BJ (cell line): Measurements from ENCODE around the gene KCNA10. TPM values are rescaled to one million over a fixed set of nuclear protein-coding genes. Genes with fewer than 3 reads are reported as not detected.

Source experiments
- CTCF ChIA-PET: fragments of 350-600 bp; formaldehyde crosslinking; extraction: SDS; loops from one replicate; lab custom pipeline; 2021; ENCODE audit warnings: antibody characterized with exemption, inconsistent platforms; lab: Yijun Ruan, JAX
- POLR2A ChIA-PET: fragments of 300-600 bp; sonication (Branson Sonifier 250); formaldehyde crosslinking; extraction: SDS; loops from one replicate; lab custom pipeline; 2021; ENCODE audit warnings: antibody characterized with exemption; lab: Charles Lee
- DNase-seq: peaks from one replicate; pipeline ENCODE4 v3.0.0-alpha.2; 2011; ENCODE audit warnings: low read depth
- H3K27me3 ChIP-seq: 2 replicates; pipeline ENCODE4 v1.6.0; 2011; ENCODE audit warnings: low read length; ENCODE audit not compliant: control insufficient read depth, insufficient read depth
- H3K36me3 ChIP-seq: 2 replicates; pipeline ENCODE4 v1.5.1; 2011; ENCODE audit warnings: low read length; ENCODE audit not compliant: control insufficient read depth, insufficient read depth
- H3K4me3 ChIP-seq: 2 replicates; pipeline ENCODE4 v1.5.1; 2011; ENCODE audit warnings: low read depth, mild to moderate bottlenecking, control low read depth, low read length
- polyA plus RNA-seq: library from polyadenylated mRNA; depleted of rRNA; stranded (reverse); fragments of >200 nt; gene quantifications from 2 replicates; pipeline ENCODE4 v1.2.3, GENCODE V29; 2011
- TF ChIP-seq, protein P1 (sequence below): IDR thresholded peaks from 2 replicates; pipeline ENCODE4 v1.5.1; 2011; ENCODE audit warnings: low read depth, mild to moderate bottlenecking, control low read depth, inconsistent platforms, low read length, moderate library complexity; ENCODE audit not compliant: insufficient read depth

Gene KCNA10
- polyA plus RNA-seq, 1 experiment = not detected

DNA sequence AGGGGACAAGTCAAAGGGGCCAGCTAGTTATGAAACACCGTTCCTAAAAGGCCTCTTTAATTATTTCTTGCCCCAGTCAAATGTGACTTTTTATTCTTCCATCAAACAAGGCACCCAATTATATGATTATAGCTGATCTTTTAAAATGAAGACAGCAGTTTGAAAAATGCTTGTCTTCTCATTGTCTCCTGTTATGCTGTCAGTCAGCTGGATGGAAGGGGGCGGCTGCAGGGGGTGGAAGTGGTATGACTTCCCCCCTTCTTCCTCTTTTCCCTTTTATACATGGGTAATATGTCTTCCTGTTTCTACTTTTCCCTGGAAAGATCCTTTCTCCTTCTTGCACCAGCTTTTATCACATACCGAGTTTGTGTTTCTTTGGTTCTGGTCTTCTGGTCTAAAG, 25.8 kb upstream of the KCNA10 start:
- H3K27me3 ChIP-seq = 0 out of 2 replicates have a peak, but pooled peaks cover 2% of the 10 kb centered on the region
- no peak for DNase-seq
- CTCF ChIA-PET = no interaction called here
- TF ChIP-seq, protein P1, sequence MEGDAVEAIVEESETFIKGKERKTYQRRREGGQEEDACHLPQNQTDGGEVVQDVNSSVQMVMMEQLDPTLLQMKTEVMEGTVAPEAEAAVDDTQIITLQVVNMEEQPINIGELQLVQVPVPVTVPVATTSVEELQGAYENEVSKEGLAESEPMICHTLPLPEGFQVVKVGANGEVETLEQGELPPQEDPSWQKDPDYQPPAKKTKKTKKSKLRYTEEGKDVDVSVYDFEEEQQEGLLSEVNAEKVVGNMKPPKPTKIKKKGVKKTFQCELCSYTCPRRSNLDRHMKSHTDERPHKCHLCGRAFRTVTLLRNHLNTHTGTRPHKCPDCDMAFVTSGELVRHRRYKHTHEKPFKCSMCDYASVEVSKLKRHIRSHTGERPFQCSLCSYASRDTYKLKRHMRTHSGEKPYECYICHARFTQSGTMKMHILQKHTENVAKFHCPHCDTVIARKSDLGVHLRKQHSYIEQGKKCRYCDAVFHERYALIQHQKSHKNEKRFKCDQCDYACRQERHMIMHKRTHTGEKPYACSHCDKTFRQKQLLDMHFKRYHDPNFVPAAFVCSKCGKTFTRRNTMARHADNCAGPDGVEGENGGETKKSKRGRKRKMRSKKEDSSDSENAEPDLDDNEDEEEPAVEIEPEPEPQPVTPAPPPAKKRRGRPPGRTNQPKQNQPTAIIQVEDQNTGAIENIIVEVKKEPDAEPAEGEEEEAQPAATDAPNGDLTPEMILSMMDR = no peak
- H3K36me3 ChIP-seq = no peaks in the 10 kb centered on the region
- no peak overlapping the region for H3K4me3 ChIP-seq
- POLR2A ChIA-PET = no interaction called here

DNA sequence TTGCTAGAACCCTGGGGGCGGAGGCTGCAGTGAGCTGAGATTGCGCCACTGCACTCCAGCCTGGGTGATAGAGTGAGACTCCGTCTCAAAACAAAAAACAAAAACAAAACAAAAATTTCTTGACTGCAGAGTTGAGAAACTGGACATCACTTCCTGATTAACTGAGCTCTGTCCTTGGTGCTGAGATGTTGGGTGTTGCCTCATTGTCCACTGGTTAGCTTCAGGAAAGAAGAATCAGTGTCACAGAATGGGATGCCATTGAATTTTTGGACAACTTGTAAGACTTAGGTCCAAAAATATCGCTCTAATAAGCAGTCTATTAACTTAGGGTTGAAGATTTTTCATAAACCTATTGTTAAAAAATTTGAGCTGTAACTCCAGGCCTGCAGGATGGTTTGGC, 23.8 kb upstream of the KCNA10 start:
- no peak for DNase-seq
- ChIA-PET POLR2A (interaction anchor here (0.6 kb wide), 1 partner anchor 342 kb away, joined by 3 read pairs; no protein-coding TSS in a partner anchor), CTCF (interaction anchor here (1.0 kb wide), 1 partner anchor 47 kb away, joined by 3 read pairs; no protein-coding TSS in a partner anchor)
- Histone ChIP-seq H3K36me3 (no peaks in the 10 kb centered on the region), H3K4me3 (no peak overlapping the region), H3K27me3 (no peaks in the 10 kb centered on the region; the same call in 1 of the 2 replicates)
- TF ChIP-seq, protein P1 = no peak

DNA sequence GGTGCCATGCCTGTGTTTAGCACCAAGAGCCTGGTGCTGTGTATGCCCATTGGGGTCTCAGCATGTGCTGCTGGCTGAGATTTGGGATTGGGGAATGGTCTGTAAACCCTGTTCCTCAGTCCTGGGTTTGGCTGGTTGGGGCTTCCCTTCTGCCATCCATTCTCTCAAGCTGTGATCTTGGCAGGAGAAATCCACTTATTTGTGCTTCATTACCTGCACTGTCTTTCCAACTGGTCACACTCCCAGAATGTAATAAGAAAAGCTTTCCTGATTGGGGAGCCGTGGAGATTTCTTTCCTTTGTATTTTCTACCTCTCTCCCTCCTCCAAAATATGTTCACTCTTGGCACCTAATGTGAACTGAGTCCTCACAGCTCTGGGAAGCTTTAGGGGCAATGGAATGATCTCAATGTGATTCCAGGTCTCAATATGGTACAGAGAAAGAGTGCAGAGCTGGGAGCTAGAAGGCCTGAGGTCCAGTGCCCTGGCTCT, 23.0 kb upstream of the KCNA10 start:
- Histone ChIP-seq H3K36me3 (no peaks in the 10 kb centered on the region), H3K27me3 (peaks cover 1% of the 10 kb centered on the region; the same call in 1 of the 2 replicates), H3K4me3 (no peak overlapping the region)
- ChIA-PET CTCF (interaction anchor here (1.0 to 1.4 kb wide), 2 partner anchors 17 to 46 kb away, joined by 3 to 4 read pairs; no protein-coding TSS in a partner anchor), POLR2A (no interaction called here)
- TF ChIP-seq, protein P1 = no peak
- DNase-seq = no peak

DNA sequence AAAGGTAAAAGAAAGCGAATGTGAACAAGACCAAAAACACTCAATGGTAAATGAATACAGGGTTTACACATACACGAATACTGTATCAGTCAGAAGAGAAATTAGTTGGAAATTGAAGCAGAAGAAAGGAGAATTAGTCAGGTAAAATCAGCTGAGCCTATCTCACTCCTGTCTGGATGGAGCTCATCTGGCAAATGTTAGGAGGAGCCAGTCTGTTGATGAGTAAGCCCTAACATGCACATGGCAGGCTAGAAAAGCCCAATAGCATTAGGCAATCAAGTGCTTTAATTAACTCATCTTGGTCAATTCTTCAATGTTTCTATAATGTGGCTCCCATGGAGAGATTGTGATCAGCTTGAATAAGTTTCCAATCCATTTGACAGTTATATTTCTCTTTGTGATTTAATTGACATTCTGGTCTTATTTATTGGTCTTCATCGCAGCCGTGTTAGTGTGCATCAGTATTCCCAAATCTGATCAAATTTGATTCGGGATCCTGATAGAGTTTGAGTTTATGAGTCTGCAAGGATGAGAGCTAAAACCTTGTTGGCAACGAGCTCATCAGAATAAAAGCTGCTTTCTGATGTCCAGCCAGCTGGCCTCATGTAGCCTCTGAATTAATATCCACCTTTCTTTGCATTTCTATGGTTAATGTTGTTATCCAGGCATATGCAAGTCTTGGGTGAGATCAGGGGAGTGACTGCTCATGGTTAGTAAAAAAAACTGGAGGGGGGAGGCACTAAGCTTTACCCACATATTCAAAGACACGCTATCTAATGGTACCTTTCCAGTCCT, 22.1 kb upstream of the KCNA10 start:
- no peak for DNase-seq
- TF ChIP-seq, protein P1 = no peak
- POLR2A ChIA-PET = no interaction called here

DNA sequence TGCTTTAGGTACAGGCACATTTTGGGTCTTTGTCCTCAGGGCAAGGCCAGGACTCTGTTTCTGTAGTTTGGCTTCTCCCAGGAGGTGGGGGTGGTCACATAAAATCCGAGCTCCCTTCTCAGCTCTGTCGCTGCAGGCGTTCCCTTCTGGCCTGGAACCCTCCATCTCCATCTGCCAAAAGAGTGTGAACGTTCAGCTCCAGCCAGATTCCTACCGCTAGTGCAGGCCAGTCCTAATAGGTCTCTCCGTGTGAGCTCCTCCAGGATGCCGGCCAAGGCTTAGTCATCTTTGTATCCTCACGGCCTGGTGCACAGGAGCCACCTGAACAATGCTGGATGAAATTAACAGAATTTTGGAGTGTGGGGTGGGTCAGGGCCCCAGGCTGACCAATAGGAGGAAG, 19.9 kb upstream of the KCNA10 start:
- peaks cover 1% of the 10 kb centered on the region; the same call in 1 of the 2 replicates for H3K27me3 ChIP-seq
- ChIA-PET CTCF (interaction anchor here (1.2 kb wide), 1 partner anchor 17 kb away, joined by 3 read pairs; no protein-coding TSS in a partner anchor), POLR2A (no interaction called here)
- no peaks in the 10 kb centered on the region for H3K36me3 ChIP-seq
- H3K4me3 ChIP-seq = no peak overlapping the region
- no peak for DNase-seq
- TF ChIP-seq, protein P1 = no peak

More for the DNA sequence above, 22.1 kb upstream of the KCNA10 start:
- CTCF ChIA-PET = interaction anchor here (1.1 to 1.4 kb wide), 2 partner anchors 14 to 16 kb away, joined by 3 to 4 read pairs; no protein-coding TSS in a partner anchor
- H3K4me3 ChIP-seq = no peak overlapping the region
- peaks cover 1% of the 10 kb centered on the region; the same call in 1 of the 2 replicates for H3K27me3 ChIP-seq
- H3K36me3 ChIP-seq = no peaks in the 10 kb centered on the region
